Measurements from ENCODE around the gene AP3B1.

DNA sequence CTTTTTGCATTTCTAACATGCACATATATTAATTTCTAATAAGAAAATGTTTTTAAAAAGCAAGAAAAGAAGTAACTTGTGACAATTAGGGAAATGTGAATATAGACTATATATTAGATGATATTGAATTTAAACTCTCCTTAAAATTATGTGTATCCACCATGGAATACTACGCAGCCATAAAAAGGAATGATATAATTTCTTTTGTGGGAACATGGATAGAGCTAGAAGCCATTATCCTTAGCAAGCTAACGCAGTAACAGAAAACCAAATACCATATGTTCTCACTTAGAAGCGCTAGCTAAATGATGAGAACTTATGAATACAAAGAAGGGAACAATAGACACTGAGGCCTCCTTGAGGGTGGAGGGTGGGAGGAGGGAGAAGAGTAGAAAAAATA is 23.8 kb upstream of the AP3B1 start:
- TF ChIP-seq, protein P1, sequence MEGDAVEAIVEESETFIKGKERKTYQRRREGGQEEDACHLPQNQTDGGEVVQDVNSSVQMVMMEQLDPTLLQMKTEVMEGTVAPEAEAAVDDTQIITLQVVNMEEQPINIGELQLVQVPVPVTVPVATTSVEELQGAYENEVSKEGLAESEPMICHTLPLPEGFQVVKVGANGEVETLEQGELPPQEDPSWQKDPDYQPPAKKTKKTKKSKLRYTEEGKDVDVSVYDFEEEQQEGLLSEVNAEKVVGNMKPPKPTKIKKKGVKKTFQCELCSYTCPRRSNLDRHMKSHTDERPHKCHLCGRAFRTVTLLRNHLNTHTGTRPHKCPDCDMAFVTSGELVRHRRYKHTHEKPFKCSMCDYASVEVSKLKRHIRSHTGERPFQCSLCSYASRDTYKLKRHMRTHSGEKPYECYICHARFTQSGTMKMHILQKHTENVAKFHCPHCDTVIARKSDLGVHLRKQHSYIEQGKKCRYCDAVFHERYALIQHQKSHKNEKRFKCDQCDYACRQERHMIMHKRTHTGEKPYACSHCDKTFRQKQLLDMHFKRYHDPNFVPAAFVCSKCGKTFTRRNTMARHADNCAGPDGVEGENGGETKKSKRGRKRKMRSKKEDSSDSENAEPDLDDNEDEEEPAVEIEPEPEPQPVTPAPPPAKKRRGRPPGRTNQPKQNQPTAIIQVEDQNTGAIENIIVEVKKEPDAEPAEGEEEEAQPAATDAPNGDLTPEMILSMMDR (IDR thresholded peaks at IDR 0.05; ENCODE audit: extremely low read depth in 1 of 2, insufficient read depth in 1 of 2, low read depth in 1 of 2, low read length in 2 of 2): no peak
- TF ChIP-seq EZH2 (IDR thresholded peaks at IDR 0.05; ENCODE audit: borderline replicate concordance, low read depth, low read length, severe bottlenecking): no peak
- no peak for TF ChIP-seq POLR2AphosphoS5 (IDR thresholded peaks at IDR 0.05; ENCODE audit: insufficient read depth, low read depth, low read length)
- no peak for TF ChIP-seq JUN (IDR thresholded peaks at IDR 0.05; ENCODE audit: borderline replicate concordance, insufficient read depth, insufficient read length, low read depth)
- TF ChIP-seq POLR2A (IDR thresholded peaks at IDR 0.05; ENCODE audit: low read depth, low read length): no peak
- TF ChIP-seq, protein P2, sequence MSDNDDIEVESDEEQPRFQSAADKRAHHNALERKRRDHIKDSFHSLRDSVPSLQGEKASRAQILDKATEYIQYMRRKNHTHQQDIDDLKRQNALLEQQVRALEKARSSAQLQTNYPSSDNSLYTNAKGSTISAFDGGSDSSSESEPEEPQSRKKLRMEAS (IDR thresholded peaks at IDR 0.05; ENCODE audit: insufficient read depth, insufficient read length): no peak
- no peak for TF ChIP-seq FOS (IDR thresholded peaks at IDR 0.05; ENCODE audit: borderline replicate concordance, insufficient read depth, low read length)
- TF ChIP-seq MYC (IDR thresholded peaks at IDR 0.05; ENCODE audit: low read depth, low read length): no peak

Data from endothelial cell of umbilical vein (primary cell).